ENCODE results near the gene CHRND. TPM values are rescaled to one million over a fixed set of nuclear protein-coding genes. Genes with fewer than 3 reads are reported as not detected.
"Not testable (repeated sequence)": the region's sequence is repeated elsewhere in the genome, so short reads cannot be mapped to it uniquely, and the experiment has no call there.

Gene CHRND
- polyA plus RNA-seq, 4 donors: 0.31 to 0.92 (median 0.74) TPM

- not testable (repeated sequence) for DNase-seq (ENCODE audit: low read depth in 4 of 4, low spot score in 2 of 4)
Measured at GRCh38 chr2:232570481-232570880, 44.5 kb downstream of the CHRND start.

- no peak for DNase-seq (ENCODE audit: low read depth in 4 of 4, low spot score in 2 of 4)
Measured at GRCh38 chr2:232571026-232571474, 45.1 kb downstream of the CHRND start.

GRCh38 chr2:232573042-232573441, 47.1 kb downstream of the CHRND start:
- no peak for DNase-seq (ENCODE audit: low read depth in 4 of 4, low spot score in 2 of 4)

- no peak for DNase-seq (ENCODE audit: low read depth in 4 of 4, low spot score in 2 of 4)
Measured at GRCh38 chr2:232573771-232574435, 47.9 kb downstream of the CHRND start.

- no peak for DNase-seq (ENCODE audit: low read depth in 4 of 4, low spot score in 2 of 4)
Measured at GRCh38 chr2:232574674-232575403, 48.9 kb downstream of the CHRND start.

GRCh38 chr2:232575404-232575746, 49.4 kb downstream of the CHRND start:
- no peak for DNase-seq (ENCODE audit: low read depth in 4 of 4, low spot score in 2 of 4)

- DNase-seq (ENCODE audit: low read depth in 4 of 4, low spot score in 2 of 4): no peak
Measured at GRCh38 chr2:232576995-232577394, 51.0 kb downstream of the CHRND start.

- DNase-seq (ENCODE audit: low read depth in 4 of 4, low spot score in 2 of 4): no peak
Measured at GRCh38 chr2:232577841-232578240, 51.9 kb downstream of the CHRND start.

GRCh38 chr2:232578626-232579025, 52.7 kb downstream of the CHRND start:
- no peak for DNase-seq (ENCODE audit: low read depth in 4 of 4, low spot score in 2 of 4)

GRCh38 chr2:232580648-232580981, 54.7 kb downstream of the CHRND start:
- DNase-seq (ENCODE audit: low read depth in 4 of 4, low spot score in 2 of 4): no peak

GRCh38 chr2:232581725-232582124, 55.8 kb downstream of the CHRND start:
- no peak for DNase-seq (ENCODE audit: low read depth in 4 of 4, low spot score in 2 of 4)

- DNase-seq (ENCODE audit: low read depth in 4 of 4, low spot score in 2 of 4): no peak
Measured at GRCh38 chr2:232584238-232584637, 58.3 kb downstream of the CHRND start.

Other genes starting within 250 kb of the CHRND start
- gene ALPP, start 147.4 kb upstream of the CHRND start, polyA plus RNA-seq (ENCODE audit: insufficient read length in 4 of 4): under 1 TPM in 2 of 4 donors, not detected in 2; 0.09 to 0.13 TPM
- gene ALPG, start 119.3 kb upstream of the CHRND start, polyA plus RNA-seq (ENCODE audit: insufficient read length in 4 of 4): under 1 TPM in 1 of 4 donors, not detected in 3; 0.05 TPM
- gene ALPI, start 70.0 kb upstream of the CHRND start, polyA plus RNA-seq (ENCODE audit: insufficient read length in 4 of 4): under 1 TPM; 0.05 to 0.09 (median 0.06) TPM
- gene ECEL1, start 38.3 kb upstream of the CHRND start, polyA plus RNA-seq (ENCODE audit: insufficient read length in 4 of 4): 10 to 100 TPM; 12.8 to 22.9 (median 17.1) TPM
- gene PRSS56, start 5.8 kb upstream of the CHRND start, polyA plus RNA-seq (ENCODE audit: insufficient read length in 4 of 4): under 1 TPM in 2 of 4 donors, not detected in 2; 0.08 to 0.27 TPM
- 1 to 10 TPM in 3 of 4 donors, under 1 TPM in 1; 0.52 to 2.0 (median 1.4) TPM for gene CHRNG, start 13.5 kb downstream of the CHRND start, polyA plus RNA-seq (ENCODE audit: insufficient read length in 4 of 4)
- 10 to 100 TPM; 11.0 to 13.3 (median 12.1) TPM for gene TIGD1, start 24.4 kb downstream of the CHRND start, polyA plus RNA-seq (ENCODE audit: insufficient read length in 4 of 4)
- 100 to 1,000 TPM in 3 of 4 donors, 10 to 100 TPM in 1; 98.9 to 117 (median 105) TPM for gene EIF4E2, start 24.5 kb downstream of the CHRND start, polyA plus RNA-seq (ENCODE audit: insufficient read length in 4 of 4)
- 10 to 100 TPM; 53.7 to 90.4 (median 71.9) TPM for gene EFHD1, start 107.4 kb downstream of the CHRND start, polyA plus RNA-seq (ENCODE audit: insufficient read length in 4 of 4)
- gene GIGYF2, start 171.2 kb downstream of the CHRND start, polyA plus RNA-seq (ENCODE audit: insufficient read length in 4 of 4): 10 to 100 TPM; 59.0 to 67.8 (median 65.9) TPM

All from left renal cortex interstitium (tissue), 4 donors.